Neural cell (in vitro differentiated cells): ENCODE data around the gene ZSCAN31.

ENCODE experiments used
- CTCF ChIP-seq: fragments of 450-650 bp; IDR thresholded peaks from 2 replicates; pipeline ENCODE4 v1.5.1; 2014; ENCODE audit warnings: antibody characterized with exemption, mild to moderate bottlenecking, moderate library complexity; ENCODE audit not compliant: poor library complexity, severe bottlenecking
- EP300 ChIP-seq: fragments of 450-650 bp; conservative IDR thresholded peaks from 2 replicates; pipeline ENCODE4 v1.6.1; 2014; ENCODE audit warnings: antibody characterized with exemption, mild to moderate bottlenecking, moderate library complexity; ENCODE audit not compliant: poor library complexity, severe bottlenecking
- EZH2 ChIP-seq: fragments of 200-600, 300-800 bp; shearing (Covaris generic), sonication (generic); IDR thresholded peaks from 2 replicates; pipeline ENCODE4 v1.6.1; 2014; ENCODE audit warnings: antibody characterized with exemption, low read length, borderline replicate concordance, mild to moderate bottlenecking; ENCODE audit not compliant: insufficient read depth, poor library complexity, severe bottlenecking
- POLR2AphosphoS5 ChIP-seq: IDR thresholded peaks from 2 replicates; pipeline ENCODE4 v1.6.1; 2012

GRCh38 chr6:28384143-28384533, 48.2 kb upstream of the ZSCAN31 start:
- TF ChIP-seq EZH2, result no peak
- TF ChIP-seq CTCF, result no peak
- TF ChIP-seq POLR2AphosphoS5, result peak; percentile 20
- TF ChIP-seq EP300, result peak; percentile 61
